Measurements from ENCODE around the gene GREB1.

The GREB1 gene

GRCh38 chr2:11563784-11564666 lies 30.2 kb downstream of the GREB1 start:
- DNase-seq: no peak

GRCh38 chr2:11564816-11565567 lies 31.1 kb downstream of the GREB1 start:
- no peak for DNase-seq

GRCh38 chr2:11566383-11566782 lies 32.5 kb downstream of the GREB1 start:
- no peak for DNase-seq

GRCh38 chr2:11567631-11568031 lies 33.8 kb downstream of the GREB1 start:
- no peak for DNase-seq

GRCh38 chr2:11568436-11568835 lies 34.6 kb downstream of the GREB1 start:
- no peak for DNase-seq

- no peak for DNase-seq
These were observed 35.8 kb downstream of the GREB1 start for GRCh38 chr2:11569636-11570035.

- no peak for DNase-seq
These were observed 37.3 kb downstream of the GREB1 start for GRCh38 chr2:11571170-11571569.

- no peak for DNase-seq
These were observed 39.2 kb downstream of the GREB1 start for GRCh38 chr2:11572996-11573395.

GRCh38 chr2:11573418-11574175 lies 39.8 kb downstream of the GREB1 start:
- no peak for DNase-seq

- DNase-seq: no peak
These were observed 40.6 kb downstream of the GREB1 start for GRCh38 chr2:11574176-11575046.

- no peak for DNase-seq
These were observed 42.6 kb downstream of the GREB1 start for GRCh38 chr2:11576398-11576797.

- no peak for DNase-seq
These were observed 43.4 kb downstream of the GREB1 start for GRCh38 chr2:11577101-11577883.

- no peak for DNase-seq
These were observed 44.5 kb downstream of the GREB1 start for GRCh38 chr2:11578081-11578948.

- no peak for DNase-seq
These were observed 45.3 kb downstream of the GREB1 start for GRCh38 chr2:11578986-11579774.

GRCh38 chr2:11579867-11580659 lies 46.2 kb downstream of the GREB1 start:
- DNase-seq: no peak

GRCh38 chr2:11580697-11581096 lies 46.9 kb downstream of the GREB1 start:
- DNase-seq: no peak

- no peak for DNase-seq
These were observed 47.4 kb downstream of the GREB1 start for GRCh38 chr2:11581124-11581796.

All from central memory CD4-positive, alpha-beta T cell (primary cell).